ENCODE data around the gene ISG15. TPM values are rescaled to one million over a fixed set of nuclear protein-coding genes. Genes with fewer than 3 reads are reported as not detected.

Gene ISG15
- total and polyA plus RNA-seq, 9 of the 15 experiments (the other 6 are each of a cell fraction or from before 2014, with no cell fraction given): 0.40 to 58.3 (median 12.2) TPM

GRCh38 chr1:979744-980072, 33.6 kb upstream of the ISG15 start:
- WGBS (ENCODE audit: insufficient coverage, low coverage, missing lambda C conversion rate): 30% methylated on average over 9 of the region's 9 CpGs
- H3K4me3 ChIP-seq: no peak overlapping the region
- H3K27ac ChIP-seq (ENCODE audit: extremely low read depth, low read depth, low read length): no peak overlapping the region
- peaks cover 39 to 71% of the 10 kb centered on the region in 2 experiments; a peak in 4 of 5 replicates for H3K27me3 ChIP-seq (ENCODE audit: control insufficient read depth in 2 of 2, insufficient read depth in 2 of 2, low read length in 2 of 2)
- no peak for FAIRE-seq
- ATAC-seq: no peak
- H3K36me3 ChIP-seq (ENCODE audit: control insufficient read depth, insufficient read depth, low read length): no peaks in the 10 kb centered on the region
- no peaks in the 10 kb centered on the region for H3K79me2 ChIP-seq (ENCODE audit: control insufficient read depth, insufficient read depth, low read length)
- intact Hi-C loops (cut with micrococcal nuclease) (loop anchor here (10.0 kb wide), 1 partner anchor 315 kb away; no protein-coding TSS in a partner anchor), in situ Hi-C loops (cut with MboI) (loop anchor here (10.0 kb wide), 1 partner anchor 85 kb away; no protein-coding TSS in a partner anchor)
- DNase-seq (ENCODE audit: extremely low read depth in 1 of 4, low spot score in 3 of 4): no peak
- TF ChIP-seq CEBPG (CRISPR knock-in tag; IDR thresholded peaks at IDR 0.05) (peak; percentile 17; the same call in 1 of the 2 replicates), CEBPG (tag; conservative IDR thresholded peaks at IDR 0.05 in 1 of 2, IDR thresholded peaks at IDR 0.05 in 1 of 2) (no peak), ARID2 (IDR thresholded peaks at IDR 0.05) (no peak), ARID4B (CRISPR knock-in tag; IDR thresholded peaks at IDR 0.05) (0 out of 2 replicates have a peak, but pooled peaks have one; percentile 32), ZSCAN29 (IDR thresholded peaks at IDR 0.05) (peak; percentile 61; the same call in 1 of the 2 replicates), SRSF3 (IDR thresholded peaks at IDR 0.05; ENCODE audit: insufficient read depth, low read length) (no peak), CREM (IDR thresholded peaks at IDR 0.05; ENCODE audit: low read depth) (no peak; the same call in 1 of the 2 replicates)
- ChIA-PET POLR2A (interaction anchor here (0.7 to 1.5 kb wide), 2 partner anchors 12 to 13 kb away, joined by 3 to 7 read pairs; no protein-coding TSS in a partner anchor), CTCF (ENCODE audit: low intra/inter-chr PET ratio) (interaction anchor here (1.1 kb wide), 1 partner anchor 76 kb away, joined by 4 read pairs; no protein-coding TSS in a partner anchor)
- no peak overlapping the region for H2AFZ ChIP-seq (ENCODE audit: low read depth, low read length)
- no peaks in the 10 kb centered on the region for H3K9me3 ChIP-seq (replicated peaks; ENCODE audit: control insufficient read depth, insufficient read depth, low read depth, low read length)
- H3K4me2 ChIP-seq (ENCODE audit: insufficient read depth, low read length): no peak overlapping the region
- BruUV-seq (replicated peaks): no TSS peak
- peaks cover 13% of the 10 kb centered on the region for H4K20me1 ChIP-seq (replicated peaks; ENCODE audit: control insufficient read depth, insufficient read depth, low read length)
- H3K9me1 ChIP-seq (ENCODE audit: control insufficient read depth, insufficient read depth, low read length): no peaks in the 10 kb centered on the region
- H3K4me1 ChIP-seq (replicated peaks in 1 of 2; ENCODE audit: control insufficient read depth in 2 of 2, insufficient read depth in 2 of 2, low read length in 2 of 2): peaks cover 0 to 80% of the 10 kb centered on the region in 2 experiments; a peak in 3 of 5 replicates
- peak overlapping the region in 1 of 2 experiments; percentile 4; a peak in 2 of 4 replicates for H3K9ac ChIP-seq (ENCODE audit: insufficient read depth in 1 of 2, low read depth in 2 of 2, low read length in 2 of 2)
